Measurements from ENCODE around the gene SARS2. TPM values are rescaled to one million over a fixed set of nuclear protein-coding genes. Genes with fewer than 3 reads are reported as not detected.

SARS2 gene
- total RNA-seq, 1 donor from 2014 or later = 40.5 TPM

GRCh38 chr19:38920602-38921419 is 9.8 kb downstream of the SARS2 start:
- H3K27me3 ChIP-seq (ENCODE audit: control insufficient read depth, insufficient read depth, low read length) = no peaks in the 10 kb centered on the region
- TF ChIP-seq CTCF (IDR thresholded peaks at IDR 0.05; ENCODE audit: insufficient read depth, low read length, poor library complexity, severe bottlenecking) = no peak
- no peak for DNase-seq (ENCODE audit: low read depth)
- no peaks in the 10 kb centered on the region for H3K36me3 ChIP-seq (ENCODE audit: control insufficient read depth, insufficient read depth, low read length)
- no peak overlapping the region for H3K4me3 ChIP-seq (ENCODE audit: low read depth, low read length)

GRCh38 chr19:38919837-38920601 is 10.5 kb downstream of the SARS2 start:
- Histone ChIP-seq H3K36me3 (ENCODE audit: control insufficient read depth, insufficient read depth, low read length) (no peaks in the 10 kb centered on the region), H3K4me3 (ENCODE audit: low read depth, low read length) (no peak overlapping the region), H3K27me3 (ENCODE audit: control insufficient read depth, insufficient read depth, low read length) (no peaks in the 10 kb centered on the region)
- no peak for DNase-seq (ENCODE audit: low read depth)
- TF ChIP-seq CTCF (IDR thresholded peaks at IDR 0.05; ENCODE audit: insufficient read depth, low read length, poor library complexity, severe bottlenecking) = no peak

- no peak for TF ChIP-seq CTCF (IDR thresholded peaks at IDR 0.05; ENCODE audit: insufficient read depth, low read length, poor library complexity, severe bottlenecking)
- H3K36me3 ChIP-seq (ENCODE audit: control insufficient read depth, insufficient read depth, low read length) = no peaks in the 10 kb centered on the region
- DNase-seq (ENCODE audit: low read depth) = no peak
- no peak overlapping the region for H3K4me3 ChIP-seq (ENCODE audit: low read depth, low read length)
- no peaks in the 10 kb centered on the region for H3K27me3 ChIP-seq (ENCODE audit: control insufficient read depth, insufficient read depth, low read length)
These were observed 12.0 kb downstream of the SARS2 start for GRCh38 chr19:38918526-38918925.

GRCh38 chr19:38917921-38918491 is 12.6 kb downstream of the SARS2 start:
- no peak for DNase-seq (ENCODE audit: low read depth)
- TF ChIP-seq CTCF (IDR thresholded peaks at IDR 0.05; ENCODE audit: insufficient read depth, low read length, poor library complexity, severe bottlenecking) = peak; percentile 19
- no peaks in the 10 kb centered on the region for H3K36me3 ChIP-seq (ENCODE audit: control insufficient read depth, insufficient read depth, low read length)
- H3K4me3 ChIP-seq (ENCODE audit: low read depth, low read length) = no peak overlapping the region
- H3K27me3 ChIP-seq (ENCODE audit: control insufficient read depth, insufficient read depth, low read length) = no peaks in the 10 kb centered on the region

- TF ChIP-seq CTCF (IDR thresholded peaks at IDR 0.05; ENCODE audit: insufficient read depth, low read length, poor library complexity, severe bottlenecking) = no peak
- peaks cover 3% of the 10 kb centered on the region for H3K27me3 ChIP-seq (ENCODE audit: control insufficient read depth, insufficient read depth, low read length)
- no peaks in the 10 kb centered on the region for H3K36me3 ChIP-seq (ENCODE audit: control insufficient read depth, insufficient read depth, low read length)
- DNase-seq (ENCODE audit: low read depth) = no peak
- no peak overlapping the region for H3K4me3 ChIP-seq (ENCODE audit: low read depth, low read length)
These were observed 13.0 kb downstream of the SARS2 start for GRCh38 chr19:38917516-38917915.
